Mammary epithelial cell (primary cell): ENCODE measurements around the gene POFUT1.

Experiments used
- EZH2 ChIP-seq: IDR thresholded peaks from 2 replicates; pipeline ENCODE4 v1.6.1; 2012; ENCODE audit warnings: low read length, inconsistent platforms, borderline replicate concordance
- TF ChIP-seq, protein P1 (sequence below), 2 donors: IDR thresholded peaks in 1 of 2; conservative IDR thresholded peaks in 1 of 2; 2 replicates each; pipeline ENCODE4 v1.5.1; 2011 to 2012; ENCODE audit warnings: inconsistent platforms in 2 of 2, low read length in 2 of 2, mild to moderate bottlenecking in 2 of 2, control low read depth in 1 of 2, low read depth in 1 of 2; ENCODE audit not compliant: insufficient read depth in 1 of 2; ENCODE audit errors: extremely low read depth in 1 of 2

DNA sequence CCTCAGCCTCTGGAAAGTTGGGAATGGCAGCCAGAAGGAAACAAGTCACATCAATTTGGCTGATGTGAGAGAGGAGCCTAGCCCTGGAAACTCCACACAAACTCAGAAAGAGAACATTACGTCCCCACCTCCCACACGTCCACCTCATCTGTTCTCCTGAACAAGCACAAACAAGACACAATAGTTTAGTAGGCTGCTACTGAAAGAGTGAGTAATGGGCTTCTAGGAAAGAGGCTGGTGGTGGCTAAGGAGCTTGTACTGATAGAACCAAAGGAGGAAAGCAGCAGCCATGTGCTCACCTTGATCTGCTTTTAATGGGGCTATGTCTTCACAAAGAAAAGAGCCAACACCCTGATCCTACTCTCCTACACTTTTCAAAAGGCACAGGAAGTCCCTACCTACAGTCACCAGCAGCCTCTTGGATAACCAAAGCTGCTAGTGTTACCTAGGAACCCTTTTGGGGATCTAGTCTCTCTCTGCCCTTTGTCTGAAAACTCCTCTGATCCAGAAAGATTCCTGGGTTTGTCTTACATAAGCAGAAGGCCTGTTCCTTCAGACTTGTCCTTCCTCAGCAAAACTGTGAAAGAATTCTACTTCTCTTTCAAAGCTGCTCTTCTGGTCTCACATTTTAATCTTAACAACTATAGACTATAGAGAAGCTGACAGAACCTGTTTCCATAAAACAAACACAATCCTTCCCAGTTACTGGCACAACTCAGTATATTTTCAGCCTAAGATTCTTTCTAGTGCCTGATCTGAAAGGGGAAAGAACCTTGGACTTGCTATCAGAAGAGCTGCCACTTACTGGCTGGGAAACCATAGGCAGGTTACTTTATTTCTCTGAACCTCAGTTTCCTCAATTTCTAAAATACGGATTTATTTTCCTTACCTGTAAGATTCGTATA lies 3.2 kb upstream of the POFUT1 start:
- TF ChIP-seq, protein P1, sequence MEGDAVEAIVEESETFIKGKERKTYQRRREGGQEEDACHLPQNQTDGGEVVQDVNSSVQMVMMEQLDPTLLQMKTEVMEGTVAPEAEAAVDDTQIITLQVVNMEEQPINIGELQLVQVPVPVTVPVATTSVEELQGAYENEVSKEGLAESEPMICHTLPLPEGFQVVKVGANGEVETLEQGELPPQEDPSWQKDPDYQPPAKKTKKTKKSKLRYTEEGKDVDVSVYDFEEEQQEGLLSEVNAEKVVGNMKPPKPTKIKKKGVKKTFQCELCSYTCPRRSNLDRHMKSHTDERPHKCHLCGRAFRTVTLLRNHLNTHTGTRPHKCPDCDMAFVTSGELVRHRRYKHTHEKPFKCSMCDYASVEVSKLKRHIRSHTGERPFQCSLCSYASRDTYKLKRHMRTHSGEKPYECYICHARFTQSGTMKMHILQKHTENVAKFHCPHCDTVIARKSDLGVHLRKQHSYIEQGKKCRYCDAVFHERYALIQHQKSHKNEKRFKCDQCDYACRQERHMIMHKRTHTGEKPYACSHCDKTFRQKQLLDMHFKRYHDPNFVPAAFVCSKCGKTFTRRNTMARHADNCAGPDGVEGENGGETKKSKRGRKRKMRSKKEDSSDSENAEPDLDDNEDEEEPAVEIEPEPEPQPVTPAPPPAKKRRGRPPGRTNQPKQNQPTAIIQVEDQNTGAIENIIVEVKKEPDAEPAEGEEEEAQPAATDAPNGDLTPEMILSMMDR (conservative IDR thresholded peaks at IDR 0.05 in 1 of 2, IDR thresholded peaks at IDR 0.05 in 1 of 2; ENCODE audit: extremely low read depth in 1 of 2, insufficient read depth in 1 of 2, low read depth in 1 of 2, low read length in 2 of 2), result no peak
- no peak for TF ChIP-seq EZH2
